Heart left ventricle (tissue), 13 donors: Measurements from ENCODE around the gene SMYD5.

Experiments used
- CTCF ChIP-seq, 12 donors: fragments of 200-600 bp; sonication (generic) in 4 of 12; IDR thresholded peaks; one replicate each; pipeline versions ENCODE4 v1.5.0 to v1.8.0; 2018 to 2022; ENCODE audit warnings: antibody characterized with exemption in 12 of 12, mild to moderate bottlenecking in 5 of 12
- POLR2A ChIP-seq, 2 donors: fragments of 450-650 bp; IDR thresholded peaks; one replicate each; pipeline ENCODE4 v1.6.1; 2017; ENCODE audit warnings: antibody characterized with exemption in 2 of 2, mild to moderate bottlenecking in 2 of 2, moderate library complexity in 2 of 2
- donor health status: ischemic (EF 13 %, LVEDD 7.1; RV severe dilation, severe dysfunction).
- donor health status: DM: no; HTN: yes; CAD: no.
- donor health status: DM: no; HTN: no; CAD: no.
- donor health status: ischemic (EF 25% LVEDD 6.9; RV normal size, moderate dysfunction).
- donor health status: ischemic (EF 25% LVEDD 5.7; RV mildly dilated, moderate dysfunction).
- donor health status: ischemic (EF 35%, LVEDD 5.7; RV mildly dilated, moderate dysfunction).
- donor health status: nonischemic (EF 11% LVEDD 7.7; RV severe dilation, severe dysfunction).
- donor health status: DM: yes; HTN: yes; CAD: no.
- donor health status: PGD.
- donor health status: ischemic (EF 29% LVEDD 5.4; RV normal size, mild dysfunction).
- donor health status: nonischemic (EF 23%, LVEDD 6.1; RV moderate dilation, normal function).

- TF ChIP-seq POLR2A (IDR thresholded peaks at IDR 0.05) (no peak), CTCF (IDR thresholded peaks at IDR 0.05) (no peak)
These were observed 5.8 kb upstream of the SMYD5 start for GRCh38 chr2:73208258-73208657.
